ENCODE results near the gene SLC30A2.

The SLC30A2 gene

DNA sequence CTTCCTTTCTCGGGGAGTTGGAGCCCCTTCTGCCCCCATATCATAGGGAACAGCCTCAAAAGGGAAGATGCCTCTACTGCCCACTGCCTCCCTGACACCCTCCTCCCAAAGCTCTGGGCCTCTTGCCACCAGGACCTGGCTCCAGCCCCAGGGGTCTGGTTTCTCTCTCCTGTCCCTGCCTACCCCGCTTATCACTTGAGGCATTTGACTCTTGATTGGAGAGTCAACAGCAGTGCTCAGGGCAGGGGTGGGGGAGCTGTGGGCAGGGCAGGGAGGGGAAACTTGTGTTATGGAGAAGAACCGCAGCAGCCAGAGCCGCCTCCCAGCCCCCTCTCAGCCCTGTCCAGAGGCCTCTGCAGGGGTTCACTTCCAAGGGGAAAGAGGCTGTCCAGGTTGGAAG lies 20.9 kb upstream of the SLC30A2 start:
- Histone ChIP-seq H4K20me1 (ENCODE audit: insufficient read depth, low read length) (no peaks in the 10 kb centered on the region), H3K4me1 (ENCODE audit: insufficient read depth, low read length, severe bottlenecking) (no peaks in the 10 kb centered on the region)

DNA sequence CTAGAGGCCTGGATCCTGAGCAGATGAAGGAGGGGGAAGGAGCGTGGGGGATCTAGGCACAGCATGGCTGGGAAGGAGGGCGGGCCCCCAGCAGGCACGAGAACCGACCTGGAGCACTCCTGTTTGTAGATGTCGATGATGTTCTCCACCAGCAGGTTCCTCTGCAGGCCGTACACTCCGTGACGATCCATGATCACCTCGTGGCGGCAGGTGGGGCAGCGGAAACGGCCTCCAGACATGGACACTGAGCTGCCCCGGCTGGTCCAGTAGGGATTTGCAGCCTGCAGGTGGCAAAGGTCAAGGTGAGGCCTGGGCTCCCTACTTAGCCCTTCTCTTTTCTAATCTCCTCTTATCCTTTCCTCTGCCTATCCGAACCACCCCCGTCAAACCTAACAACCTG lies 20.2 kb upstream of the SLC30A2 start:
- Histone ChIP-seq H3K9ac (ENCODE audit: low read length) (no peak overlapping the region), H3K4me1 (ENCODE audit: insufficient read depth, low read length, severe bottlenecking) (no peaks in the 10 kb centered on the region), H3F3A (ENCODE audit: insufficient read depth, low read length) (no peaks in the 10 kb centered on the region), H3K4me3 (ENCODE audit: low read depth, low read length, poor library complexity, severe bottlenecking) (no peak overlapping the region), H3K36me3 (ENCODE audit: insufficient read depth, low read length) (no peaks in the 10 kb centered on the region), H3K79me2 (ENCODE audit: insufficient read depth, low read length) (no peaks in the 10 kb centered on the region), H4K20me1 (ENCODE audit: insufficient read depth, low read length) (no peaks in the 10 kb centered on the region), H2AFZ (ENCODE audit: low read length) (no peak overlapping the region), H3K9me3 (ENCODE audit: low read length) (no peaks in the 10 kb centered on the region), H3K4me2 (ENCODE audit: low read length) (no peak overlapping the region), H3K9me2 (ENCODE audit: low read depth, low read length) (no peaks in the 10 kb centered on the region), H3K27me3 (ENCODE audit: insufficient read depth, low read length) (no peaks in the 10 kb centered on the region), H3K27ac (ENCODE audit: low read depth, low read length, poor library complexity, severe bottlenecking) (no peak overlapping the region)
- TF ChIP-seq, protein P1, sequence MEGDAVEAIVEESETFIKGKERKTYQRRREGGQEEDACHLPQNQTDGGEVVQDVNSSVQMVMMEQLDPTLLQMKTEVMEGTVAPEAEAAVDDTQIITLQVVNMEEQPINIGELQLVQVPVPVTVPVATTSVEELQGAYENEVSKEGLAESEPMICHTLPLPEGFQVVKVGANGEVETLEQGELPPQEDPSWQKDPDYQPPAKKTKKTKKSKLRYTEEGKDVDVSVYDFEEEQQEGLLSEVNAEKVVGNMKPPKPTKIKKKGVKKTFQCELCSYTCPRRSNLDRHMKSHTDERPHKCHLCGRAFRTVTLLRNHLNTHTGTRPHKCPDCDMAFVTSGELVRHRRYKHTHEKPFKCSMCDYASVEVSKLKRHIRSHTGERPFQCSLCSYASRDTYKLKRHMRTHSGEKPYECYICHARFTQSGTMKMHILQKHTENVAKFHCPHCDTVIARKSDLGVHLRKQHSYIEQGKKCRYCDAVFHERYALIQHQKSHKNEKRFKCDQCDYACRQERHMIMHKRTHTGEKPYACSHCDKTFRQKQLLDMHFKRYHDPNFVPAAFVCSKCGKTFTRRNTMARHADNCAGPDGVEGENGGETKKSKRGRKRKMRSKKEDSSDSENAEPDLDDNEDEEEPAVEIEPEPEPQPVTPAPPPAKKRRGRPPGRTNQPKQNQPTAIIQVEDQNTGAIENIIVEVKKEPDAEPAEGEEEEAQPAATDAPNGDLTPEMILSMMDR (IDR thresholded peaks at IDR 0.05; ENCODE audit: low read length) = no peak
- no peak for TF ChIP-seq EZH2 (IDR thresholded peaks at IDR 0.05; ENCODE audit: borderline replicate concordance, low read length)

More for the DNA sequence above, 20.9 kb upstream of the SLC30A2 start:
- no peaks in the 10 kb centered on the region for H3K79me2 ChIP-seq (ENCODE audit: insufficient read depth, low read length)
- H3K9ac ChIP-seq (ENCODE audit: low read length) = no peak overlapping the region
- no peaks in the 10 kb centered on the region for H3F3A ChIP-seq (ENCODE audit: insufficient read depth, low read length)
- no peaks in the 10 kb centered on the region for H3K27me3 ChIP-seq (ENCODE audit: insufficient read depth, low read length)
- no peaks in the 10 kb centered on the region for H3K36me3 ChIP-seq (ENCODE audit: insufficient read depth, low read length)
- H2AFZ ChIP-seq (ENCODE audit: low read length) = no peak overlapping the region
- H3K4me2 ChIP-seq (ENCODE audit: low read length) = no peak overlapping the region
- H3K9me2 ChIP-seq (ENCODE audit: low read depth, low read length) = no peaks in the 10 kb centered on the region
- no peak overlapping the region for H3K27ac ChIP-seq (ENCODE audit: low read depth, low read length, poor library complexity, severe bottlenecking)
- no peaks in the 10 kb centered on the region for H3K9me3 ChIP-seq (ENCODE audit: low read length)
- no peak overlapping the region for H3K4me3 ChIP-seq (ENCODE audit: low read depth, low read length, poor library complexity, severe bottlenecking)
- TF ChIP-seq, protein P1 (IDR thresholded peaks at IDR 0.05; ENCODE audit: low read length) = no peak
- no peak for TF ChIP-seq EZH2 (IDR thresholded peaks at IDR 0.05; ENCODE audit: borderline replicate concordance, low read length)

DNA sequence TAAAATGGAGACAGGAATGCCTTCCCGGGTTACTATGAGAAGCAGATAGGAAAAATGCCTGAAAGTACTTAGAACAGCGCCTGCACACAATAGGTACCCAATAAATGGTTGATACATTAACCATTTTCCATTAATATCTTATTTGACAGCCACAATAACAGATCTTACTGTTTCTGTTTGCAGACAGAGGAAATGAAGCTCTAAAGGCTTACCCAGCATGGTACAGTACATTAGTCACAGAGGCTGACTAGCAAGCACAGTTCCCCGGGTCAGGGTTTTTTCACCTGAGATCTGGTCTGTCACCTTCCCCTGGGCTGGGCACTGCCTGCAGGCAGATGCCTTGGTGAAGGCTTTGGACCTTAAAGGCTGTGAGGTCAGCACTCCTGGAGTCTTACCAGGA lies 18.6 kb upstream of the SLC30A2 start:
- Histone ChIP-seq H4K20me1 (ENCODE audit: insufficient read depth, low read length) (no peaks in the 10 kb centered on the region), H2AFZ (ENCODE audit: low read length) (no peak overlapping the region), H3K9ac (ENCODE audit: low read length) (no peak overlapping the region), H3K9me3 (ENCODE audit: low read length) (no peaks in the 10 kb centered on the region), H3K27ac (ENCODE audit: low read depth, low read length, poor library complexity, severe bottlenecking) (no peak overlapping the region), H3K79me2 (ENCODE audit: insufficient read depth, low read length) (no peaks in the 10 kb centered on the region), H3K4me2 (ENCODE audit: low read length) (no peak overlapping the region), H3K4me3 (ENCODE audit: low read depth, low read length, poor library complexity, severe bottlenecking) (no peak overlapping the region), H3F3A (ENCODE audit: insufficient read depth, low read length) (no peaks in the 10 kb centered on the region), H3K4me1 (ENCODE audit: insufficient read depth, low read length, severe bottlenecking) (no peaks in the 10 kb centered on the region), H3K9me2 (ENCODE audit: low read depth, low read length) (no peaks in the 10 kb centered on the region), H3K27me3 (ENCODE audit: insufficient read depth, low read length) (0 out of 2 replicates have a peak, but pooled peaks cover 6% of the 10 kb centered on the region), H3K36me3 (ENCODE audit: insufficient read depth, low read length) (no peaks in the 10 kb centered on the region)
- TF ChIP-seq EZH2 (IDR thresholded peaks at IDR 0.05; ENCODE audit: borderline replicate concordance, low read length) = no peak
- TF ChIP-seq, protein P1 (IDR thresholded peaks at IDR 0.05; ENCODE audit: low read length) = no peak

Data from OCI-LY1 (cell line).